ENCODE measurements around the gene SAPCD1.

Gene SAPCD1

GRCh38 chr6:31729515-31729978, 32.9 kb upstream of the SAPCD1 start:
- peak; percentile 91 for DNase-seq (ENCODE audit: low read depth)

GRCh38 chr6:31729979-31730630, 32.4 kb upstream of the SAPCD1 start:
- DNase-seq (ENCODE audit: low read depth): peak; percentile 90

- no peak for DNase-seq (ENCODE audit: low read depth)
These were observed 31.8 kb upstream of the SAPCD1 start for GRCh38 chr6:31730631-31731086.

GRCh38 chr6:31732029-31732428, 30.4 kb upstream of the SAPCD1 start:
- DNase-seq (ENCODE audit: low read depth): no peak

GRCh38 chr6:31733734-31734133, 28.7 kb upstream of the SAPCD1 start:
- DNase-seq (ENCODE audit: low read depth): no peak

GRCh38 chr6:31734247-31734820, 28.1 kb upstream of the SAPCD1 start:
- no peak for DNase-seq (ENCODE audit: low read depth)

GRCh38 chr6:31734821-31735406, 27.5 kb upstream of the SAPCD1 start:
- peak; percentile 87 for DNase-seq (ENCODE audit: low read depth)

GRCh38 chr6:31736021-31736767, 26.3 kb upstream of the SAPCD1 start, which contains the start of gene CLIC1:
CLIC1 (minus strand) TSS chr6:31736530; CDS start chr6:31736300, 230 bp downstream.
- DNase-seq (ENCODE audit: low read depth): peak; percentile 89

- DNase-seq (ENCODE audit: low read depth): no peak
These were observed 25.6 kb upstream of the SAPCD1 start for GRCh38 chr6:31736768-31737314.

GRCh38 chr6:31737315-31737990, 25.0 kb upstream of the SAPCD1 start:
- DNase-seq (ENCODE audit: low read depth): no peak

GRCh38 chr6:31737991-31738979, 24.2 kb upstream of the SAPCD1 start:
- DNase-seq (ENCODE audit: low read depth): peak; percentile 87

- peak; percentile 100 for DNase-seq (ENCODE audit: low read depth)
These were observed 22.6 kb upstream of the SAPCD1 start, which contains the start of gene MSH5 for GRCh38 chr6:31739639-31740396. MSH5 (plus strand) TSS chr6:31740005; CDS start chr6:31740467, 462 bp downstream.

- DNase-seq (ENCODE audit: low read depth): no peak
These were observed 21.8 kb upstream of the SAPCD1 start for GRCh38 chr6:31740397-31741223.

GRCh38 chr6:31741815-31742214, 20.6 kb upstream of the SAPCD1 start:
- DNase-seq (ENCODE audit: low read depth): no peak

GRCh38 chr6:31742894-31743293, 19.6 kb upstream of the SAPCD1 start:
- no peak for DNase-seq (ENCODE audit: low read depth)

- DNase-seq (ENCODE audit: low read depth): no peak
These were observed 18.0 kb upstream of the SAPCD1 start for GRCh38 chr6:31744422-31744821.

- no peak for DNase-seq (ENCODE audit: low read depth)
These were observed 13.0 kb upstream of the SAPCD1 start for GRCh38 chr6:31749301-31750036.

Measured in EH (cell line).